Coronary artery (tissue), 2 donors: ENCODE data around the gene ANKEF1.
"Not testable (repeated sequence)": the region's sequence is repeated elsewhere in the genome, so short reads cannot be mapped to it uniquely, and the experiment has no call there.

Experiments
- DNase-seq: peaks from one replicate; pipeline ENCODE4 v3.0.0-alpha.2; 2017; ENCODE audit warnings: low spot score
- H3K27ac ChIP-seq, 2 donors: fragments of 200-600 bp; sonication (generic); one replicate each; pipeline ENCODE4 v1.5.1; 2016 to 2019
- H3K4me3 ChIP-seq: fragments of 200-600 bp; sonication (generic); 2 replicates; pipeline ENCODE4 v1.5.1; 2016; ENCODE audit warnings: mild to moderate bottlenecking, moderate library complexity
- CTCF ChIP-seq: fragments of 200-600 bp; sonication (generic); IDR thresholded peaks from one replicate; pipeline ENCODE4 v1.5.1; 2019; ENCODE audit warnings: antibody characterized with exemption

ANKEF1 gene

DNA sequence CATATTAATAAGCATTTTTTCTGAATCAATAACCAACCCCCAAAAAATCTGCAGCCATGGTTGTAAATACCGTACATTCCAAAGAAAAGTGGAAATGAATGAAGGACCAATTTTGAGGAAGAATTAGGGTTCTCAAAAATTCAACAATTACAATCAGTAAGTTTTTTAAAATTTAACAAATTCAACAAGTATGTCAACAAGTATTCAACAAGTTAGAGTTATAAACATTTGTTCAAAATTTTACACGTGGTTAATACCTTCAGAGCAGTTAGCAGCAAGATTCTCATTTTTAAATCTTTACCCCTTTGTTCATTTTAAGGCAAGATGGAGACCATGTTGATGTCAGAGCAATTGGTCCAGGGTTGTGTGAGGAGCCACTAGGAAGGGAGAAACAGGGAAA is 27.6 kb upstream of the ANKEF1 start:
- Histone ChIP-seq H3K4me3 (no peak overlapping the region), H3K27ac (no peak overlapping the region)
- DNase-seq, result no peak
- no peak for TF ChIP-seq CTCF

DNA sequence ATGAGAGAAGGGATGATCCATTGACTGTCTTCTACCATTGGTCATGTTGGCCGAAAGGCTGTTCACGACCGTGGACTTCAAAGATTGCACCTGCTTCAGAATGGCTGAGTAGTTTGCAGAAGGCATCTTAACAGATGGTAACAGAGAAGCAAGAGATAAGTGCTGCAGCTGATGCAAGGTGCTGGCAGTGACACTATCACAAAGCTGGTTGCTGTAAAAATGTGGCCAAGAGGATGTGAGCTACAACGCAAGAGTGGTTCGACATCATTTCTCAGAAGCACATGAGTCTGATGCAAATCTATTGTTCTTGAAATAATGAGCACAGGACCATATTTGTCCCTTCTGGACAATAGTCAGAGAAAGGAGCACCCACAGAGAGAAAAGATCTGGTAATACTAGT is 27.0 kb upstream of the ANKEF1 start:
- Histone ChIP-seq H3K4me3 (no peak overlapping the region), H3K27ac (no peak overlapping the region)
- TF ChIP-seq CTCF, result no peak
- DNase-seq, result no peak

DNA sequence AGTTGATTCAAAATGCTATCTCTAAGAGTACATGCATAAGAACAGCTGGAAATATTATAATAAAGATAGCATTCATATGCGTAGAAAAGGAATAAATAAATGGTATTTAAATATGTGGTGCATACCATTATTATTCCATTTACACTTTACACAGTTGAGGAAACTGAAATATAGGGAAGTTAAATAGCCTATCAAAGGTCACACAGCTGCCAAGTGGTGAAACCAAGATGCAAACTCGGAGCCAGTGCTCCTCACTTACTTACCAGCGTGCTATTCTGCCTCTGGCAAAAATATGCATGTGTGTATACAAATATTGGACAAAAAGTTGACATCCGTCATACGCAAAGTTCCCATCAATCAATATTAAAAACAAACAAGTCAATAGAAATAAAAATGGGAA is 22.3 kb upstream of the ANKEF1 start:
- TF ChIP-seq CTCF, result no peak
- Histone ChIP-seq H3K27ac (no peak overlapping the region), H3K4me3 (no peak overlapping the region)
- DNase-seq, result no peak

DNA sequence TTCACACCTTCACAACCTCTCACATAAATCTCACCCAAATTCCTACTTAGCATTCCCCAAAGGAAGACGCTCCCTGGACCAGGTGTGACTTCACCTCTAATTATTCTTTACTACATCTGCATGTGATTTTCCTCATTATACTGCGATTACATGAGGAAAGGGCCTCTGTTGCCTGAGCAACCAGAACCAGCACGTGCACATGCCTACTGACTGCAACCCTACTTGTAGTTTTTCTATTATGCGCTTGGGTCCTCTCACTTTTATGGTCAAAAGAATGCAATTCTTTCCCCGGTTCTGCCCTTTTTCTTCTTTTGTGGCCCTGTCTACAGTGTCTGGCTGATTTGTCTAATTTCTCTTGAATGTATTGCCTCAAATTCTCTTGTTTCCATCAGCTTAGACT is 20.4 kb upstream of the ANKEF1 start:
- Histone ChIP-seq H3K27ac (no peak overlapping the region), H3K4me3 (no peak overlapping the region)
- DNase-seq, result no peak
- TF ChIP-seq CTCF, result no peak

DNA sequence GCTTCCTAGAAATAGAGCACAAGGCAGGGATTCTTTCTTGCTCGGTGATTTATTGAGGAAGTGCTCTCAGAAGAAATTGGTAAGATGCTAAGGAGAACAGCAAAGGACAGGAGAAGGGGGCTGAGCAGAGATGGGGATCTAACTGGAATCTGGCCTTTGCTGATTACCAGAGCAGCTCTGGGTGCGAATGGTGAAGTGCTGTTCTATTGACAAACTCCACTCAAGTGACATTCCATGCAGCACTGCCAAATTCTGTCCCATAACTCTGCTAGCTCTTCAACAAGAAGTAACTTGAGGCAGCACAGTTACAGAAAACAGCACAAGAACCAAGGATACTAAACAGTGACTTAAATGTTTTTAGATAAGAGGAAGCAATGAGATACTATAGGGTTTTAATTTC is 13.8 kb upstream of the ANKEF1 start:
- DNase-seq, result no peak
- H3K27ac ChIP-seq, result no peak overlapping the region
- no peak for TF ChIP-seq CTCF

GRCh38 chr20:10022625-10023024 is 12.2 kb upstream of the ANKEF1 start:
- TF ChIP-seq CTCF, result no peak
- Histone ChIP-seq H3K4me3 (no peak overlapping the region), H3K27ac (no peak overlapping the region)
- no peak for DNase-seq

More for the DNA sequence above, 13.8 kb upstream of the ANKEF1 start:
- H3K4me3 ChIP-seq, result no peak overlapping the region

DNA sequence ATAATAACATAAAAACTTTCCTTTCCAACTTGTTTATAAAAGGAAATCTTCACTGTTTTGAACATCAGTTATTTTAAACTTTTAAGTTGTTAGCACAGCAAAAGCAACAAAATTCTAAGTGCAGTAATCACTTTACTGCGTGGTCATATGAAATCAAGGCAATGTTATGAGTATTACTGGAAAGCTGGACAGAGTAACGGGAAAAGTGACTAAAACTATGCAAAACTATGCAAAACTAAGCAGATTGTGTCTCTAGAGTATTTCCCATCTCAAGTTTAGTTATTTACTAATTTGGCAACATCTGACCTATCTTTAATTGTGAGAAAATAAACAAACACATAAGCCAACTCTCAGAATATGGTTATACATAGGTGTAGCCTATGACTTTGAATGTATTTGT is 10.9 kb upstream of the ANKEF1 start:
- no peak for DNase-seq
- Histone ChIP-seq H3K4me3 (no peak overlapping the region), H3K27ac (no peak overlapping the region)
- no peak for TF ChIP-seq CTCF

DNA sequence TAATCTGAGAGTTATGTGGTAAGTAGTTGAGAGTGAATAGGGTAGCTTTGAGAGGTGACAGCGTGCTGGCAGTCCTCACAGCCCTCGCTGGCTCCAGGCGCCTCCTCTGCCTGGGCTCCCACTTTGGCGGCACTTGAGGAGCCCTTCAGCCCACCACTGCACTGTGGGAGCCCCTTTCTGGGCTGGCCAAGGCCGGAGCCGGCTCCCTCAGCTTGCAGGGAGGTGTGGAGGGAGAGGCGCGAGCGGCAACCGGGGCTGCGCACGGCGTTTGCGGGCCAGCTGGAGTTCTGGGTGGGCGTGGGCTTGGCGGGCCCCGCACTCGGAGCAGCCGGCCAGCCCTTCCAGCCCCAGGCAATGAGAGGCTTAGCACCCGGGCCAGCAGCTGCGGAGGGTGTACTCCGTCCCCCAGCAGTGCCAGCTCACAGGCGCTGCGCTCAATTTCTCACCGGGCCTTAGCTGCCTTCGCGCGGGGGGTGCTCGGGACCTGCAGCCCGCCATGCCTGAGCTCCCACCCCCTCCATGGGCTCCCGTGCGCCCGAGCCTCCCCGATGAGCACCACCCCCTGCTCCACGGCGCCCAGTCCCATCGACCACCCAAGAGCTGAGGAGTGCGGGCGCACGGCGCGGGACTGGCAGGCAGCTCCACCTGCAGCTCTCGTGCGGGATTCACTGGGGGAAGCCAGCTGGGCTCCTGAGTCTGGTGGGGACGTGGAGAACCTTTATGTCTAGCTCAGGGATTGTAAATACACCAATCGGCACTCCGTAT is 3.2 kb upstream of the ANKEF1 start:
- H3K4me3 ChIP-seq, DNase-seq, H3K27ac ChIP-seq: not testable (repeated sequence)

DNA sequence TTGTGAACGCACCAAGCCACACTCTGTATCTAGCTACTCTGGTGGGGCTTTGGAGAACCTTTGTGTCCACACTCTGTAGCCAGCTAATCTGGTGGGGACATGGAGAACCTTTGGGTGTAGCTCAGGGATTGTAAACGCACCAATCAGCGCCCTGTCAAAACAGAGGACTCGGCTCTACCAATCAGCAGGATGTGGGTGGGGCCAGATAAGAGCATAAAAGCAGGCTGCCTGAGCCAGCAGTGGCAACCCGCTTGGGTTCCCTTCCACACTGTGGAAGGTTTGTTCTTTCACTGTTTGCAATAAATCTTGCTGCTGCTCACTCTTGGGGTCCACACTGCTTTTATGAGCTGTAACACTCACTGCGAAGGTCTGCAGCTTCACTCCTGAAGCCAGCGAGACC is 2.5 kb upstream of the ANKEF1 start:
- not testable (repeated sequence) for H3K4me3 ChIP-seq, H3K27ac ChIP-seq, DNase-seq
